B cell (primary cell): ENCODE results near the gene APRT. TPM values are rescaled to one million over a fixed set of nuclear protein-coding genes. Genes with fewer than 3 reads are reported as not detected.

Experiments
- ATAC-seq: fragments of 200-7000 bp; cut with Tn5 transposase; one replicate; pipeline ENCODE4 v1.10.0; 2021; ENCODE audit warnings: low read depth, mild to moderate bottlenecking, moderate number of reproducible peaks, moderate library complexity
- CTCF ChIA-PET: fragments of 350-600 bp; sonication (Branson Sonifier 250); formaldehyde crosslinking; loops from one replicate; lab custom pipeline; 2021; ENCODE audit warnings: antibody characterized with exemption, inconsistent platforms; lab: Charles Lee
- POLR2A ChIA-PET: fragments of 350-600 bp; sonication (Branson Sonifier 250); formaldehyde crosslinking; loops from one replicate; lab custom pipeline; 2021; ENCODE audit warnings: antibody characterized with exemption; lab: Charles Lee
- DNase-seq: peaks from one replicate; pipeline ENCODE4 v3.0.0; 2013
- H2AFZ ChIP-seq: 2 replicates; pipeline ENCODE4 v1.6.1; 2012; ENCODE audit warnings: mild to moderate bottlenecking, low read depth, low read length; ENCODE audit not compliant: insufficient read depth, poor library complexity, severe bottlenecking
- H3K27ac ChIP-seq, 2 donors: 1 replicate in 1 of 2; 2 replicates in 1 of 2; pipeline ENCODE4 v1.5.1; 2012 to 2013; ENCODE audit warnings: low read length in 2 of 2, mild to moderate bottlenecking in 2 of 2, moderate library complexity in 1 of 2
- H3K27me3 ChIP-seq, 4 experiments: fragments of 200-600 bp in 1 of 4; sonication (generic) in 1 of 4; replicated peaks in 1 of 4; 1 replicate in 2 of 4; 2 replicates in 2 of 4; pipeline versions ENCODE4 v1.6.1 to v1.7.0; 2013 to 2016; ENCODE audit warnings: low read length in 3 of 4, mild to moderate bottlenecking in 2 of 4, mixed read lengths in 1 of 4, moderate library complexity in 1 of 4; ENCODE audit not compliant: insufficient read depth in 4 of 4, control insufficient read depth in 3 of 4; ENCODE audit errors: control extremely low read depth in 1 of 4
- H3K36me3 ChIP-seq, 2 experiments: replicated peaks in 1 of 2; 1 replicate in 1 of 2; 2 replicates in 1 of 2; pipeline versions ENCODE4 v1.6.1 to v1.7.1; 2013; ENCODE audit warnings: low read length in 1 of 2; ENCODE audit not compliant: insufficient read depth in 2 of 2, control insufficient read depth in 1 of 2; ENCODE audit errors: control extremely low read depth in 1 of 2, extremely low read depth in 1 of 2
- H3K4me1 ChIP-seq, 2 donors: fragments of 200-600 bp in 1 of 2; sonication (generic) in 1 of 2; 1 replicate in 1 of 2; 2 replicates in 1 of 2; pipeline versions ENCODE4 v1.5.1 to v1.6.1; 2013 to 2017; ENCODE audit warnings: low read length in 2 of 2; ENCODE audit not compliant: control insufficient read depth in 2 of 2, insufficient read depth in 2 of 2
- H3K4me2 ChIP-seq: replicated peaks from 2 replicates; pipeline ENCODE3; 2012; ENCODE audit warnings: mild to moderate bottlenecking, low read depth, low read length; ENCODE audit not compliant: poor library complexity, severe bottlenecking
- H3K4me3 ChIP-seq, 5 experiments: fragments of 200-600 bp in 1 of 5; sonication (generic) in 1 of 5; 1 replicate in 3 of 5; 2 replicates in 2 of 5; pipeline versions ENCODE4 v1.5.1 to v1.7.0; 2011 to 2016; ENCODE audit warnings: low read length in 4 of 5, mild to moderate bottlenecking in 4 of 5, low read depth in 2 of 5, control low read depth in 1 of 5, moderate library complexity in 1 of 5; ENCODE audit not compliant: insufficient read depth in 1 of 5; ENCODE audit errors: control extremely low read depth in 1 of 5, extremely low read depth in 1 of 5
- H3K79me2 ChIP-seq: fragments of 200-600 bp; sonication (generic); one replicate; pipeline ENCODE4 v1.6.0; 2016; ENCODE audit warnings: low read length; ENCODE audit not compliant: control insufficient read depth, insufficient read depth
- H3K9ac ChIP-seq: fragments of 200-600 bp; sonication (generic); 2 replicates; pipeline ENCODE4 v1.6.1; 2017; ENCODE audit warnings: mild to moderate bottlenecking, low read length, moderate library complexity
- H3K9me3 ChIP-seq, 3 donors: one replicate each; pipeline versions ENCODE4 v1.6.1 to v1.7.1; 2013; ENCODE audit warnings: low read length in 2 of 3; ENCODE audit not compliant: control insufficient read depth in 2 of 3, insufficient read depth in 1 of 3; ENCODE audit errors: control extremely low read depth in 1 of 3
- H4K20me1 ChIP-seq: 2 replicates; pipeline ENCODE4 v1.6.0; 2012; ENCODE audit warnings: mild to moderate bottlenecking, low read length; ENCODE audit not compliant: insufficient read depth, control insufficient read depth, poor library complexity, severe bottlenecking
- H3K27ac Mint-ChIP-seq: one replicate; pipeline ENCODE4 v1.8.0; 2021; ENCODE audit warnings: mixed read lengths
- H3K27me3 Mint-ChIP-seq: one replicate; pipeline ENCODE4 v1.8.0; 2021; ENCODE audit warnings: mixed read lengths
- H3K4me1 Mint-ChIP-seq: one replicate; pipeline ENCODE4 v1.8.0; 2021; ENCODE audit warnings: mixed read lengths
- H3K4me3 Mint-ChIP-seq: one replicate; pipeline ENCODE4 v1.8.0; 2021; ENCODE audit warnings: mixed read lengths
- H3K9me3 Mint-ChIP-seq: one replicate; pipeline ENCODE4 v1.8.0; 2022; ENCODE audit warnings: mixed read lengths; ENCODE audit not compliant: insufficient read depth
- CTCF ChIP-seq: fragments of 200-600 bp; IDR thresholded peaks from one replicate; pipeline ENCODE4 v1.8.0; 2022; ENCODE audit warnings: antibody characterized with exemption, mild to moderate bottlenecking
- EZH2 ChIP-seq: IDR thresholded peaks from 2 replicates; pipeline ENCODE4 v1.6.1; 2012; ENCODE audit warnings: borderline replicate concordance, low read depth, mild to moderate bottlenecking, moderate library complexity, low read length; ENCODE audit not compliant: insufficient read depth, poor library complexity, severe bottlenecking
- WGBS: methylation state at CpG from one replicate; pipeline ENCODE4 v1.1.5; 2013; ENCODE audit warnings: missing lambda C conversion rate; ENCODE audit not compliant: insufficient coverage; 5-methylcytosine and 5-hydroxymethylcytosine counted together
- intact Hi-C: fragments of 100-400 bp; cut with micrococcal nuclease; formaldehyde crosslinking; loops from one replicate; pipeline ENCODE4 v1.10.0; 2022
- polyA plus RNA-seq: library from polyadenylated mRNA; depleted of rRNA; stranded (reverse); fragments of >200 nt; gene quantifications from 2 replicates; pipeline ENCODE4 v1.2.3, GENCODE V29; 2012
- total RNA-seq, 2 donors: library from RNA; stranded (reverse); fragments of 120-200 nt in 1 of 2; gene quantifications; 1 replicate in 1 of 2; 2 replicates in 1 of 2; pipeline versions ENCODE4 v1.2.3 to v1.2.4, GENCODE V29; 2013 to 2022

Gene APRT
- total and polyA plus RNA-seq, 2 donors (not counting 1 experiment from before 2014, with no cell fraction given): 124 to 161 TPM

- Histone ChIP-seq H4K20me1 (peaks cover 22% of the 10 kb centered on the region), H3K9ac (no peak overlapping the region), H3K79me2 (peaks cover 41% of the 10 kb centered on the region), H3K4me2 (no peak overlapping the region), H3K27me3 (no peaks in the 10 kb centered on the region), H3K27ac (no peak overlapping the region), H3K36me3 (peaks cover 0 to 35% of the 10 kb centered on the region in 2 experiments), H2AFZ (no peak overlapping the region), H3K4me3 (no peak overlapping the region), H3K4me1 (peaks cover 10 to 13% of the 10 kb centered on the region in 2 donors), H3K9me3 (no peaks in the 10 kb centered on the region)
- no peak for TF ChIP-seq CTCF
- no peak for TF ChIP-seq EZH2
- Mint-ChIP-seq H3K9me3 (no peaks in the 10 kb centered on the region), H3K27me3 (no peaks in the 10 kb centered on the region), H3K4me3 (no peak overlapping the region), H3K27ac (no peak overlapping the region), H3K4me1 (peaks cover 16% of the 10 kb centered on the region)
- 95% methylated on average over 19 of the region's 19 CpGs for WGBS
- DNase-seq (no peak), ATAC-seq (no peak)
- ChIA-PET POLR2A (no interaction called here), CTCF (no interaction called here)
- intact Hi-C loops: no loop called here
Observed at GRCh38 chr16:88861359-88861758, 49.6 kb upstream of the APRT start.

- peaks cover 27% of the 10 kb centered on the region for H4K20me1 ChIP-seq
- H3K79me2 ChIP-seq: peaks cover 41% of the 10 kb centered on the region
- no peak overlapping the region for H3K4me3 ChIP-seq
- Mint-ChIP-seq H3K27me3 (no peaks in the 10 kb centered on the region), H3K9me3 (no peaks in the 10 kb centered on the region), H3K4me1 (peaks cover 31% of the 10 kb centered on the region), H3K27ac (no peak overlapping the region), H3K4me3 (no peak overlapping the region)
- H3K27me3 ChIP-seq: no peaks in the 10 kb centered on the region
- no peaks in the 10 kb centered on the region for H3K9me3 ChIP-seq
- TF ChIP-seq CTCF (no peak), EZH2 (no peak)
- H3K27ac ChIP-seq: no peak overlapping the region
- 93% methylated on average over 16 of the region's 20 CpGs for WGBS
- ATAC-seq (no peak), DNase-seq (no peak)
- ChIA-PET POLR2A (no interaction called here), CTCF (interaction anchor here (1.1 kb wide), 1 partner anchor 122 kb away, joined by 4 read pairs; no protein-coding TSS in a partner anchor)
- peaks cover 27 to 31% of the 10 kb centered on the region in 2 donors for H3K4me1 ChIP-seq
- H3K4me2 ChIP-seq: no peak overlapping the region
- H3K36me3 ChIP-seq: peaks cover 0 to 35% of the 10 kb centered on the region in 2 experiments
- H2AFZ ChIP-seq: no peak overlapping the region
- intact Hi-C loops: no loop called here
- H3K9ac ChIP-seq: no peak overlapping the region
Observed at GRCh38 chr16:88859381-88860091, 47.8 kb upstream of the APRT start.
